Ovary (tissue), 9 donors: Measurements from ENCODE around the gene CSTPP1. TPM values are rescaled to one million over a fixed set of nuclear protein-coding genes. Genes with fewer than 3 reads are reported as not detected.
"Not testable (repeated sequence)": the region's sequence is repeated elsewhere in the genome, so short reads cannot be mapped to it uniquely, and the experiment has no call there.

Experiments used
- DNase-seq, 5 donors: peaks; one replicate each; pipeline ENCODE4 v3.0.0-alpha.2; 2019 to 2020
- H3K27ac ChIP-seq, 2 donors: fragments of 200-600 bp; one replicate each; pipeline versions ENCODE4 v1.5.1 to v1.8.0; 2019 to 2022
- H3K27me3 ChIP-seq: fragments of 200-600 bp; one replicate; pipeline ENCODE4 v1.8.0; 2022
- H3K36me3 ChIP-seq: fragments of 200-600 bp; sonication (generic); one replicate; pipeline ENCODE4 v1.5.1; 2019
- H3K4me1 ChIP-seq: one replicate; pipeline ENCODE4 v1.8.1; 2013; ENCODE audit warnings: mild to moderate bottlenecking, moderate library complexity; ENCODE audit not compliant: insufficient read depth
- H3K4me3 ChIP-seq: fragments of 200-600 bp; sonication (generic); one replicate; pipeline ENCODE4 v1.5.1; 2017
- H3K9me3 ChIP-seq, 2 donors: fragments of 200-600 bp in 1 of 2; sonication (generic) in 1 of 2; one replicate each; pipeline versions ENCODE4 v1.5.1 to v1.8.1; 2013 to 2019; ENCODE audit warnings: mild to moderate bottlenecking in 1 of 2, moderate library complexity in 1 of 2
- EP300 ChIP-seq: sonication (generic); formaldehyde crosslinking; IDR thresholded peaks from one replicate; pipeline ENCODE4 v1.6.1; 2017; ENCODE audit warnings: antibody characterized with exemption
- POLR2A ChIP-seq: fragments of 450-650 bp; IDR thresholded peaks from one replicate; pipeline ENCODE4 v1.6.1; 2017; ENCODE audit warnings: antibody characterized with exemption, mild to moderate bottlenecking, moderate library complexity
- WGBS, 3 donors: extraction: QIAGEN DNeasy Blood & Tissue Kit in 1 of 3; methylation state at CpG; one replicate each; pipeline versions ENCODE4 v1.1.5 to v1.1.7; 2013 to 2017; 5-methylcytosine and 5-hydroxymethylcytosine counted together
- intact Hi-C, 4 donors: fragments of 100-400 bp; cut with DNase I; formaldehyde crosslinking; loops; one replicate each; pipeline versions ENCODE4 v1.11.0 to v1.15.1; 2022 to 2023
- polyA plus RNA-seq, 2 donors: library from polyadenylated mRNA; stranded (reverse); fragments of 200-250 nt in 1 of 2; fragments of 350-450 nt in 1 of 2; fragmentation: Illumina TruSeq in 1 of 2; extraction: RNeasy Lipid Tissue Mini Kit (QIAGEN cat#74804) in 1 of 2; gene quantifications; one replicate each; pipeline ENCODE4 v1.2.3, GENCODE V29; 2013 to 2014
- total RNA-seq, 7 donors: library from RNA; depleted of rRNA in 2 of 7; stranded (reverse); fragments of >200 nt in 2 of 7; fragmentation: NEBNext Ultra II Directional in 3 of 7; extraction: Animal tissue kit (Norgen Biotek cat#: 25700) in 3 of 7; gene quantifications; one replicate each; pipeline versions ENCODE4 v1.1.0 to v1.2.4, GENCODE V29; 2016 to 2023
- TF ChIP-seq, protein P1 (sequence below), 3 donors: fragments of 450-650 bp in 2 of 3; fragments of 200-600 bp in 1 of 3; IDR thresholded peaks; one replicate each; pipeline versions ENCODE4 v1.5.1 to v1.8.0; 2016 to 2022; ENCODE audit warnings: antibody characterized with exemption in 3 of 3, mild to moderate bottlenecking in 1 of 3
- donor health status: DM: no; HTN: no; CAD: no; lungs with moderate emphysema.
- donor health status: DM: no; HTN: no; CAD: no.
- donor health status: Bipolar disorder and iron deficiency.
- donor health status: DM: yes; HTN: yes; CAD: no.
- donor health status: DM: no; HTN: no; CAD: no.
- donor health status: DM: yes; HTN: yes; CAD: no.

Gene CSTPP1
- total and polyA plus RNA-seq, 9 donors, result 20.3 to 42.6 (median 25.6) TPM

DNA sequence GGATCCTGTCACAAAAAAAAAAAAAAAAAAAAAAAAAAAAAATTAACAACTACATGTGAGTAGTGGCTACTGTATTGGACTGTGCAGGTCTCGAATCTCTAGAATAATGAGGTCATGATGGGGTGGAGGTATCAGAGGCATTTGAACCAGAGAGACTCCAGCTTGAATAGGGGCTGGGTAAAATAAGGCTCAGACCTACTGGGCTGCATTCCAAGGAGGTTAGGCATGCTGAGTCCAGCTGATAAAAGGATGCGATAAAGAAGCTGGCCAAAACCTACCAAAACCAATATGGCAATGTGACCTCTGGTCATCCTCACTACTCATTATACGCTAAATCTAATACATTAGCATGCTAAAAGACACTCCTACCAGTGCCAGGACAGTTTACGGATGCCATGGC, 255.6 kb downstream of the CSTPP1 start:
- H3K27me3 ChIP-seq, result no peaks in the 10 kb centered on the region
- no peaks in the 10 kb centered on the region for H3K9me3 ChIP-seq
- DNase-seq, result no peak
- H3K36me3 ChIP-seq, result no peaks in the 10 kb centered on the region
- H3K4me3 ChIP-seq, result no peak overlapping the region
- H3K4me1 ChIP-seq, result no peaks in the 10 kb centered on the region
- H3K27ac ChIP-seq, result no peak overlapping the region
- intact Hi-C loops, result no loop called here
- 73 to 74% (median 74%) methylated on average over 4 of the region's 4 CpGs for WGBS, 3 donors
- TF ChIP-seq, protein P1, sequence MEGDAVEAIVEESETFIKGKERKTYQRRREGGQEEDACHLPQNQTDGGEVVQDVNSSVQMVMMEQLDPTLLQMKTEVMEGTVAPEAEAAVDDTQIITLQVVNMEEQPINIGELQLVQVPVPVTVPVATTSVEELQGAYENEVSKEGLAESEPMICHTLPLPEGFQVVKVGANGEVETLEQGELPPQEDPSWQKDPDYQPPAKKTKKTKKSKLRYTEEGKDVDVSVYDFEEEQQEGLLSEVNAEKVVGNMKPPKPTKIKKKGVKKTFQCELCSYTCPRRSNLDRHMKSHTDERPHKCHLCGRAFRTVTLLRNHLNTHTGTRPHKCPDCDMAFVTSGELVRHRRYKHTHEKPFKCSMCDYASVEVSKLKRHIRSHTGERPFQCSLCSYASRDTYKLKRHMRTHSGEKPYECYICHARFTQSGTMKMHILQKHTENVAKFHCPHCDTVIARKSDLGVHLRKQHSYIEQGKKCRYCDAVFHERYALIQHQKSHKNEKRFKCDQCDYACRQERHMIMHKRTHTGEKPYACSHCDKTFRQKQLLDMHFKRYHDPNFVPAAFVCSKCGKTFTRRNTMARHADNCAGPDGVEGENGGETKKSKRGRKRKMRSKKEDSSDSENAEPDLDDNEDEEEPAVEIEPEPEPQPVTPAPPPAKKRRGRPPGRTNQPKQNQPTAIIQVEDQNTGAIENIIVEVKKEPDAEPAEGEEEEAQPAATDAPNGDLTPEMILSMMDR (IDR thresholded peaks at IDR 0.05), result no peak

GRCh38 chr11:47198161-47198560, 261.6 kb downstream of the CSTPP1 start:
- H3K4me1 ChIP-seq, H3K4me3 ChIP-seq, DNase-seq, H3K36me3 ChIP-seq, H3K27me3 ChIP-seq, intact Hi-C loops, H3K27ac ChIP-seq, H3K9me3 ChIP-seq: not testable (repeated sequence)
- WGBS, 3 donors, result 87 to 97% (median 94%) methylated on average over 9 of the region's 9 CpGs

DNA sequence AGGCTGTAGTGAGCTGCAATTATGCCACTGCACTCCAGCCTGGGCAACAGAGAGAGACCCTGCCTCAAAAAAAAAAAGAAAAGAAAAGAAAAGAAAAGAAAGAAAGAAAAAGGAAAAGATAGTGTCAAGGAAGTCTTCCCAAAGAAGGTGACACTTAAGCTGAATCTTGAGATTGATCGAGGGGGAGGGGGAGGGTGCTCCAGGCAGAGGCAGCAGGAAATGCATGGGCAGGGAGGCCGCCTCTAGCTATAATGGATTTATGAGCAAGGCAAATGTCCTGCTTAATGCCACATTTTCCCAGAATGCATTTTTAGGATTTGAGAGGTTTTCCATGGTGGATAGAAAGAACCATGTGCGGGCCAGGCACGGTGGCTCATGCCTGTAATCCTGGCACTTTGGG, 264.5 kb downstream of the CSTPP1 start:
- intact Hi-C loops, result no loop called here
- no peak for DNase-seq
- Histone ChIP-seq H3K36me3 (no peaks in the 10 kb centered on the region), H3K9me3 (no peaks in the 10 kb centered on the region), H3K27me3 (no peaks in the 10 kb centered on the region), H3K4me3 (no peak overlapping the region), H3K4me1 (no peaks in the 10 kb centered on the region), H3K27ac (no peak overlapping the region)
- 78 to 86% (median 84%) methylated on average over 4 of the region's 4 CpGs for WGBS, 3 donors
- TF ChIP-seq EP300 (no peak), POLR2A (no peak)
- TF ChIP-seq, protein P1 (IDR thresholded peaks at IDR 0.05), result no peak

GRCh38 chr11:47202576-47202975, 266.0 kb downstream of the CSTPP1 start:
- H3K36me3 ChIP-seq, result no peaks in the 10 kb centered on the region
- no peaks in the 10 kb centered on the region for H3K27me3 ChIP-seq
- no peaks in the 10 kb centered on the region for H3K4me1 ChIP-seq
- DNase-seq, result no peak
- H3K9me3 ChIP-seq, result no peaks in the 10 kb centered on the region
- no peak overlapping the region for H3K27ac ChIP-seq
- TF ChIP-seq POLR2A, result no peak
- no peak for TF ChIP-seq EP300
- TF ChIP-seq, protein P1 (IDR thresholded peaks at IDR 0.05), result no peak
- intact Hi-C loops, result no loop called here
- H3K4me3 ChIP-seq, result no peak overlapping the region
- 61 to 78% (median 66%) methylated on average over 5 of the region's 5 CpGs for WGBS, 3 donors

DNA sequence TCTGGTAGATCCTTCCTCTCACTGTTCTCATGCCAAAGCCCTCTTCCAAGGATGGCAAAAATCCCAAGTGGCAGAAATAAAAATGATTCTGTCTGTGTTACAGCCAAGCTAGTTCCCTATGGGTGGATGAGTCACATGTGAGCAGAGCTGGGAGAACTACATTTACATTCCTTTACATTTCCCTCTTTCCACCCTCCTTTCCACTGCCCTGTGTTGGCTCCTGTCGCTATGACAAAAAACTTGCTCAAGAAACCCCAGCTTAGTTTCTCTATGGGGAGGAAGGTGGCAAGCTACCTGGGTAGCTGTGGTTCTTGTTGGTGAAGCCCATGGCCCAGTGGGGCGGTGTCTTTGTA, 268.1 kb downstream of the CSTPP1 start:
- Histone ChIP-seq H3K36me3 (no peaks in the 10 kb centered on the region), H3K27me3 (no peaks in the 10 kb centered on the region), H3K4me1 (no peaks in the 10 kb centered on the region), H3K27ac (no peak overlapping the region), H3K9me3 (no peaks in the 10 kb centered on the region), H3K4me3 (no peak overlapping the region)
- intact Hi-C loops, result no loop called here
- 60 to 68% (median 63%) methylated on average over 2 of the region's 2 CpGs for WGBS, 3 donors
- TF ChIP-seq EP300 (no peak), POLR2A (no peak)
- TF ChIP-seq, protein P1 (IDR thresholded peaks at IDR 0.05), result no peak
- DNase-seq, result no peak

DNA sequence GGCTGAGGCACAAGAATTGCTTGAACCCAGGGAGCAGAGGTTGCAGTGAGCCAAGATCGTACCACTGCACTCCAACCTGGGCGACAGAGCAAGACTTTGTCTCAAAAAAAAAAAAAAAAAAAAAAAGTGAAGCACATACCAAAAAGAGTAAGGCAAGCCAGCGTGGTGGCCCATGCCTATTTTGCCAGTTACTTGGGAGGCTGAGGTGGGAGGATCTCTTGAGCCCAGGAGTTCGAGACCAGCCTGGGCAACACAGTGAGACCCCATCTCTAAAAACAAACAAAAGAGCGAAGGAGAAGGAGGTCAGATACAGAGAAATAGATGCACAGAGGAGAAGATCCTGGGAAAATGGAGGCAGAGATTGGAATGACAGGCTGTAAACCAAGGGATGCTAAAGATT, 270.0 kb downstream of the CSTPP1 start:
- intact Hi-C loops, H3K27ac ChIP-seq, DNase-seq, H3K36me3 ChIP-seq, H3K9me3 ChIP-seq, H3K4me3 ChIP-seq, H3K27me3 ChIP-seq, H3K4me1 ChIP-seq: not testable (repeated sequence)
- WGBS, 3 donors, result 86 to 91% (median 91%) methylated on average over 5 of the region's 5 CpGs
